NCI-H1092 (cell line): ENCODE measurements around the gene FXYD6.

Experiments used
- DNase-seq: peaks from one replicate; lab custom pipeline; 2025; lab: John Stamatoyannopoulos, UW

FXYD6 gene

GRCh38 chr11:117910525-117910924, 34.1 kb upstream of the FXYD6 start:
- DNase-seq = no peak

GRCh38 chr11:117909611-117910382, 33.3 kb upstream of the FXYD6 start:
- DNase-seq = no peak

- no peak for DNase-seq
Measured at GRCh38 chr11:117908959-117909610, 32.6 kb upstream of the FXYD6 start.

- DNase-seq = no peak
Measured at GRCh38 chr11:117908109-117908895, 31.8 kb upstream of the FXYD6 start.

GRCh38 chr11:117907276-117908108, 31.0 kb upstream of the FXYD6 start:
- DNase-seq = no peak

- no peak for DNase-seq
Measured at GRCh38 chr11:117906710-117907109, 30.3 kb upstream of the FXYD6 start.

- no peak for DNase-seq
Measured at GRCh38 chr11:117906126-117906525, 29.7 kb upstream of the FXYD6 start.

- no peak for DNase-seq
Measured at GRCh38 chr11:117905524-117905923, 29.1 kb upstream of the FXYD6 start.

- no peak for DNase-seq
Measured at GRCh38 chr11:117903505-117904382, 27.3 kb upstream of the FXYD6 start.

- no peak for DNase-seq
Measured at GRCh38 chr11:117902001-117902845, 25.8 kb upstream of the FXYD6 start.

- DNase-seq = no peak
Measured at GRCh38 chr11:117901601-117902000, 25.1 kb upstream of the FXYD6 start.

- no peak for DNase-seq
Measured at GRCh38 chr11:117900720-117901440, 24.4 kb upstream of the FXYD6 start.

- no peak for DNase-seq
Measured at GRCh38 chr11:117900121-117900648, 23.7 kb upstream of the FXYD6 start.

- no peak for DNase-seq
Measured at GRCh38 chr11:117898059-117898458, 21.6 kb upstream of the FXYD6 start.

GRCh38 chr11:117892651-117893050, 16.2 kb upstream of the FXYD6 start:
- DNase-seq = no peak

GRCh38 chr11:117891362-117891761, 14.9 kb upstream of the FXYD6 start:
- DNase-seq = no peak

GRCh38 chr11:117888139-117888566, 11.7 kb upstream of the FXYD6 start:
- no peak for DNase-seq

- no peak for DNase-seq
Measured at GRCh38 chr11:117887431-117888138, 11.1 kb upstream of the FXYD6 start.
